GM21360 (cell line): ENCODE data around the gene PCSK2.

Experiments
- ATAC-seq: cut with Tn5 transposase; IDR thresholded peaks from one replicate; pipeline ENCODE4 v1.9.1; 2021; ENCODE audit warnings: mild to moderate bottlenecking, moderate library complexity; ENCODE audit not compliant: unreplicated experiment

Gene PCSK2

GRCh38 chr20:17441745-17442144 lies 214.9 kb downstream of the PCSK2 start:
- no peak for ATAC-seq

GRCh38 chr20:17442588-17442987 lies 215.7 kb downstream of the PCSK2 start:
- no peak for ATAC-seq

GRCh38 chr20:17443131-17443858 lies 216.5 kb downstream of the PCSK2 start:
- ATAC-seq, result no peak

- ATAC-seq, result no peak
Observed at GRCh38 chr20:17444091-17444490, 217.3 kb downstream of the PCSK2 start.

GRCh38 chr20:17445543-17445942 lies 218.7 kb downstream of the PCSK2 start:
- ATAC-seq, result no peak

GRCh38 chr20:17446171-17446570 lies 219.3 kb downstream of the PCSK2 start:
- no peak for ATAC-seq

GRCh38 chr20:17448071-17448470 lies 221.2 kb downstream of the PCSK2 start:
- no peak for ATAC-seq

- ATAC-seq, result no peak
Observed at GRCh38 chr20:17449031-17449430, 222.2 kb downstream of the PCSK2 start.

GRCh38 chr20:17452441-17452840 lies 225.6 kb downstream of the PCSK2 start:
- ATAC-seq, result no peak

- ATAC-seq, result no peak
Observed at GRCh38 chr20:17453592-17453991, 226.8 kb downstream of the PCSK2 start.

GRCh38 chr20:17456279-17456678 lies 229.4 kb downstream of the PCSK2 start:
- ATAC-seq, result no peak

- ATAC-seq, result no peak
Observed at GRCh38 chr20:17457079-17457478, 230.2 kb downstream of the PCSK2 start.

GRCh38 chr20:17457588-17458190 lies 230.8 kb downstream of the PCSK2 start:
- ATAC-seq, result no peak

- no peak for ATAC-seq
Observed at GRCh38 chr20:17460119-17460518, 233.3 kb downstream of the PCSK2 start.

GRCh38 chr20:17461941-17462340 lies 235.1 kb downstream of the PCSK2 start:
- ATAC-seq, result no peak

- ATAC-seq, result no peak
Observed at GRCh38 chr20:17463711-17464110, 236.9 kb downstream of the PCSK2 start.

GRCh38 chr20:17465236-17465635 lies 238.4 kb downstream of the PCSK2 start:
- no peak for ATAC-seq

- no peak for ATAC-seq
Observed at GRCh38 chr20:17466641-17467040, 239.8 kb downstream of the PCSK2 start.

GRCh38 chr20:17467120-17467655 lies 240.3 kb downstream of the PCSK2 start:
- no peak for ATAC-seq

GRCh38 chr20:17468073-17468840 lies 241.4 kb downstream of the PCSK2 start:
- no peak for ATAC-seq

- no peak for ATAC-seq
Observed at GRCh38 chr20:17469246-17470030, 242.6 kb downstream of the PCSK2 start.
